HG02571 (cell line): ENCODE results near the gene KASH5.

Source experiments
- ATAC-seq: cut with Tn5 transposase; IDR thresholded peaks from one replicate; pipeline ENCODE4 v1.9.1; 2021; ENCODE audit warnings: mild to moderate bottlenecking, moderate library complexity; ENCODE audit not compliant: unreplicated experiment

KASH5 gene

GRCh38 chr19:49395581-49396407 lies 7.7 kb downstream of the KASH5 start:
- no peak for ATAC-seq

- ATAC-seq: no peak
Measured at GRCh38 chr19:49396738-49397505, 8.9 kb downstream of the KASH5 start.

- no peak for ATAC-seq
Measured at GRCh38 chr19:49398001-49398615, 10.1 kb downstream of the KASH5 start.

DNA sequence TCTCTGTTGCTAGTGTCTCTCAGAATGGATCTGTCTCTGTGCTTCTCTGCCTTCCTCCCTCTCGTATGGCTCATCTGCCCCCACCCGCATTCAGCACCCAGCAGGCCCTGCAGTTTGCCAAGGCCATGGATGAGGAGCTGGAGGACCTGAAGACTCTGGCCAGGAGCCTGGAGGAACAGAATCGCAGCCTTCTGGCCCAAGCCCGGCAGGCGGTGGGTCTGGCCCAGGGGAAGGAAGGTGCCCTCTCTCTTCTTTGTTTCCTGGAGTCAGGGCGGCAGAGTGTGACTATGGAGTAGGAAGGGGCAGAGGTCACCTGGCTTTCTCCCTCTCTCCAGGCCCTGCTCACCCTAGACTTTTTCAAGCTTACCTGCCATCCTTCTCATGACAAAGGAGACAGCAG lies 10.9 kb downstream of the KASH5 start:
- no peak for ATAC-seq

DNA sequence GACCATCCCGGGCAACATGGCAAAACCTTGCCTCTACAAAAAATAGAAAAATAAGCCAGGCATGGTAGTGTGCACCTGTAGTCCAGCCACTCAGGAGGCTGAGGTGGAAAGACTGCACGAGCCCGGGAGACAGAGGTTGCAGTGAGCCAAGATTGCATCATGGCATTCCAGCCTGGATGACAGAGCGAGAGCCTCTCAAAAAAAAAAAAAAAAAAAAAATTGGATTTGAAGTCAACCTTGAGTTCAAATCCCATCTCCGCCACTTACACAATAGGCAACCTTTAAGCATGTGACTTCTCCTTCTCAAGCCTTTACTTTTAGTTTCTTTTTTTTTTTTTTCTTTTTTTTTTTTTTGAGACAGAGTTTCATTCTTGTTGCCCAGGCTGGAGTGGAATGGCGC lies 12.0 kb downstream of the KASH5 start:
- ATAC-seq: no peak

DNA sequence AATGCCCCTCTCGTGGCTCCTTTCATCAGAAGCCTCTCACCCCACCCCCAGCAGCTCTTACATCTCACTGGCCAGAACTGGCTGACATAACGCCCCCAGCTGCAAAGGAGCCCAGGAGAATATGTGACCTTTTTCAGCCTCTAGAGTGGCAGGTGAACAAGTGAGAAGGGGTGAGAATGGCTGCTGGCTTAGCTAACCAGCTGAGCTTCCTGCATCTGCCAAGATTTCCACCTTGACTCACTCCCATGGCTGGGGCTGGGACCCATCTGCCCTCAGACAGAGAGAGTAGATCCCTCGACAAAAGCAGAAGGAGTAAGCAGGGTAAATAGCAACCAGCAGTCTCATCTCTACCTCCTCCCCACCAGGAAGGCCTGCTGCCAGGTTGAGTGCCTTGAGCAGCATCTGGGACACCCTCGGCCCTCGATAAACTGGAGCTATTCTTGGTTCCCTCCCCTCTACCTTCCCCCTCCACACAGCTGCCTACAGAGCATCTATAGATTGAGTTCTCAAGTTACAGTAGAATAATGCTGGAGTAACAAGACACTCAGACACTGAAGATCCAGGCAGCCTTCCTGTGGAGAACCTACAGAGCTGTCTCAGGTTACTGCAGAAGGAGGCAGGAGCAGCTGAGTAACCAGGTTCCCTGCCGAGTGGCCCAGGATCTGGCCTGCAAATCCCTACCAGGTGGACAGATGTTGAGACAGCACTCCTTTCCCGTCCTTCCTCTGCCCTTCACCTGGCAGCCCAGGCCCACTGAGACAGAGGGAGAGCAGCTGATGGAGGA lies 15.5 kb downstream of the KASH5 start:
- no peak for ATAC-seq

GRCh38 chr19:49407079-49407478 lies 19.0 kb downstream of the KASH5 start:
- no peak for ATAC-seq

GRCh38 chr19:49407482-49408015 lies 19.5 kb downstream of the KASH5 start:
- no peak for ATAC-seq

DNA sequence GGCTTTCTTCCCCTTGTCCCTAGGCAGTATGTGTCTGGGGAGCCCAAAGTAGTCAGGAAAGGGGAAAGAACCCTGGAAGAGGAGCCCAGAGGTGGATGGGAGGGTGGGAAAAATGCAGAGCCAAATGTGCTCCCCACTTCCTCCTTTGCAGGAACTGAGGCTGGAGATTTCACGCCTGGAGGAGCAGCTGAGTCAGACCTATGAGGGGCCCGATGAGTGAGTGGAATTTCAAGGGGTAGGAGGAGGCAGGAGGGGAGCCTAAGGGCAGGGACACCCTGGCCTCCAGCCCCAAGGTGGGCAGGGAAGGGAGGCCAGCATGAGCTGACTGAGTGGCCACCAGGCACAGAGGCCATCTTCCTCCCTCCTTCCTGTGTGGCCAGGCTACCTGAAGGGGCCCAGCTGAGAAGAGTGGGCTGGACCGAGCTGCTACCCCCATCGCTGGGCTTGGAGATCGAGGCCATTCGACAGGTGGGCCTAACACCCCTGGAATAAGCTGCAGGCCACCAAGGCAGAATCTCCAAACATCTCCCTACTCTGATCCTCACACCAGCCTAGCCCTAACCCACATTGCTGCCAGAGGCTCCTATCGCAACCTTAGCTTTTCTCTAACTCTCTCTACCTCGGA lies 20.9 kb downstream of the KASH5 start:
- ATAC-seq: no peak

DNA sequence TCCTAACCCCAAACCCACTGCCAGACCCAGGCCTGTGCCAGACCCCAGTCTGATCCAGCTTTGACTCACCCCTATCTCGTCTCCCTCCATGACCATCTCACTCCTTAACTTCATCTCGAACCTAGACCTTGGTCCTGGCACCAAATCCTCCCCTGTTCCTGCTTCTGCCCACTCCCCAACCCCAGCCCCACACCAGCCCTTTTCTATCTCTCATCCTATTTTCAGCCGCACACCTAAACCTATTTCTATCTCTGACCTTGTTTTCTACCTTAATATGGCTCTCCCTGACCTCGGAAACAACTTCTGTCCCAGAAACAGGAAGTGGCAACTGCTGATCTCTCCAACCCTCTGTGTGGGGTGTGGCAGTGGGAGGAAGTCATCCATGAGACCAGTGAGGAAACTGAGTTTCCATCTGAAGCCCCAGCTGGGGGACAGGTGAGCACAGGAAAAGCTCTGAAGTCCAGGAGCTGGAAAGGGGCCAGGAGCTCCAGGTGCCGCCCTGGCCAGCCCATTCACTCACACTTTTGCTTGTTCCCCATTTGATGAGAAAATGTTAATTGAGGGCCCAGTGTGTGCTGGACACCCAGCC lies 21.5 kb downstream of the KASH5 start:
- ATAC-seq: no peak

DNA sequence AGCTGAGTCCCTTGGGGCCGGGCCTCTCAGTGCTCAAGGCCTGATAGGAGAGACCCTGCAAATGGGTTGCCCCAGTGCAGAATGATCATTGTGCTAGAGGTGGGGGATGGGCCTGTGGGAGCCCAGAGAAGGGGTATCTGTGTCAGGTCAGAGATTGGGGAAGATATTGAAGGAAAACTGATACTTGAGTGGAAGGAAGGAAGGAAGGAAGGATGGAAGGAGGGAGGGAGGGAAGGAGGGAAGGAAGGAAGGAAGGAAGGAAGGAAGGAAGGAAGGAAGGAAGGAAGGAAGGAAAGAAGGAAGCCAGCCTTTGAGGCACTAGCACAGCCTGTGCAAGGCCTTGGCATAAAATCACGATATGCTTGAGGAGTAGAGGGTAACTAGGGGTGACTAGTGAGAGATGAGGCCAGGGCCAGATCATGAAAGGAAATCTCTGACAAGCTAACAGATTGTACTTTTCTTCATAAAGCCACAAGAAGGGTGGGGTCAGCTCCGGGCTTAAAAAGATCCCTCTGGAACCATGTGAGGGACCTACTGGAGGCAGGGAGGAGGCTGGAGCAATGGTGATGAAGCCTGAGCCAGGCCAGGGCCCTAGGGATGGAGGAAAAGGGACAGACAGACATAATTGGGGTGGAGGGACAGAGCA lies 23.8 kb downstream of the KASH5 start:
- no peak for ATAC-seq

DNA sequence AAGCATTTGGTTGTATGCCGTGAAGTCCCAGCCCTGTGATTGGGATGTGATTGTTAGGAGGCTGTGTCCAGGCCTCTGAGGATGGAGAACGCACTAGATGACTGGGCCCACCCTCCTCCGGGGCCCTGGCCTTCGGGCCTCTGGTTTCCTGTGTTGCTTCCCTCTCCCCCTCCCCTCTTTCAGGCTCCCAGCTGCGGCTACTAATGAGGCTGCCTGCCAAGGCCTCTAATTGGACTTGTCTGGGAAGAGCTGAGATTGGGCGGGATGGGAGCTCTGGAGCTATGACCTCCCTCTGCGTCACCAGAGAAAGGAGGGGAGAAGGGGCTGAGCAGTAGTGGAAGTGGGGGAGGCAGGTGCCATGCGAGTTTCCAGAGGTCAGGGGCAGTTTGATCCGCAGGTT lies 25.3 kb downstream of the KASH5 start:
- no peak for ATAC-seq

- ATAC-seq: no peak
Measured at GRCh38 chr19:49414256-49414655, 26.2 kb downstream of the KASH5 start.

GRCh38 chr19:49415102-49415809 lies 27.2 kb downstream of the KASH5 start:
- no peak for ATAC-seq

- no peak for ATAC-seq
Measured at GRCh38 chr19:49415810-49416200, 27.8 kb downstream of the KASH5 start.

DNA sequence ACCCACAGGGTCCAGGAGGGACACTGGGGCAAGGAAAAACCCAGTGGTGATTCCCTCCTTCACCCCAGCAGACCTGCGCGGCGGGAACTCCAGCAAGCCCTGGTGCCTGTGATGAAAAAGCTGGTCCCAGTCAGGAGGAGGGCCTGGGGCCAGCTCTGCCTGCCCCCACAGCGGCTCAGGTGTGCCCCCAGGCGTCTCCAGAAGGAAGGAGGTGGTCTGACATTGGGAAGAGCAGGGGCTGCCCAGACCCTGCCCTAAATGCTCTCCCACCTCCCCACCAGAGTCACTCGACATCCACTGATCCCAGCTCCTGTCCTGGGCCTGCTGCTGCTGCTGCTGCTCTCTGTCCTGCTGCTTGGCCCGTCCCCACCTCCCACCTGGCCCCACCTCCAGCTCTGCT lies 29.0 kb downstream of the KASH5 start:
- no peak for ATAC-seq

- no peak for ATAC-seq
Measured at GRCh38 chr19:49418511-49418910, 30.5 kb downstream of the KASH5 start.

GRCh38 chr19:49419173-49419572 lies 31.1 kb downstream of the KASH5 start:
- no peak for ATAC-seq

- no peak for ATAC-seq
Measured at GRCh38 chr19:49420227-49420626, 32.2 kb downstream of the KASH5 start.
